Astrocyte of the hippocampus (primary cell): ENCODE results near the gene CLSTN3.

Source experiments
- DNase-seq: peaks from one replicate; pipeline ENCODE4 v3.0.0; 2011; ENCODE audit warnings: low read depth, low spot score

Gene CLSTN3

GRCh38 chr12:7188562-7189397 lies 58.6 kb downstream of the CLSTN3 start:
- peak; percentile 69 for DNase-seq

GRCh38 chr12:7189398-7190267 lies 59.5 kb downstream of the CLSTN3 start, which contains the start of gene PEX5:
PEX5 (plus strand) TSS chr12:7189686; CDS start chr12:7190378, 692 bp downstream.
- DNase-seq: peak; percentile 96

- peak; percentile 44 for DNase-seq
Observed at GRCh38 chr12:7190268-7191055, 60.3 kb downstream of the CLSTN3 start.

GRCh38 chr12:7193674-7194073 lies 63.5 kb downstream of the CLSTN3 start:
- no peak for DNase-seq

DNA sequence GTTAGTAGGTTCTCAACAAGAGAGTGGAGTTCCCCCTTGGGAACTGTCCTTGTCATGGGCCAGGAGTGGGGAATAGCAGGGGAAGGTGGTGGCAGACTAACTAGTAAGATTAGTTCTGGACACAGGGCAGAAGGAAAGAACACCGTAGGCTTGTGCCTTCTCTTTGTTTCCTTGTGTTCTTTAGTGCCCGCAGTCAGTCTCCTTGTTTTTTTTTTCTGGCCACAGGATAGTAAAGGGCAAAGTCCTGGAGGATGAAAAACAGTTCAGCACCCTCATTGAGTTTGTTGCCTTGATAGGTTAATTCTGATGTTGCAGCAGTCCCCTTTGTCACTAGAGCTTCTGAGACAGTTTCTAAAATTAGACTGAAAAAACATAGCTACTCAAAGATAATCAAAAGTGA lies 67.7 kb downstream of the CLSTN3 start:
- DNase-seq: no peak

DNA sequence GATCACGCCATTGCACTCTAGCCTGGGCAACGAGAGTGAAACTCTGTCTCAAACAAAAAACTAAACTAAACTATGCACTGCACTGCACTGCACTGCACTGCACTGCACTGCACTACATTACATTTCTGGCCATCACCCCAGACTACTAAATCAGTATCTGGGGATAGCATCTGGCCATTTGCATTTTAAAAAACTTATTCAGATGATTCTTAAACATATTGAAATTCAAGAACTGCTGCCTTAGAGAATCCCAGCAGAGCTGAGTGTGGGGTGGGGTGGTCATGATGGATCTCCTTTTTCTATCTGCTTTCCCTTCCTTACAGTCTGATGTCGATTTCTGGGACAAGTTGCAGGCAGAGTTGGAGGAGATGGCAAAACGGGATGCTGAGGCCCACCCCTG lies 72.9 kb downstream of the CLSTN3 start:
- DNase-seq: no peak

GRCh38 chr12:7205091-7205490 lies 74.9 kb downstream of the CLSTN3 start:
- DNase-seq: no peak

GRCh38 chr12:7206691-7207090 lies 76.5 kb downstream of the CLSTN3 start:
- DNase-seq: no peak

- DNase-seq: no peak
Observed at GRCh38 chr12:7207866-7208625, 77.9 kb downstream of the CLSTN3 start.
